ENCODE results near the gene ACOXL.
"Not testable (repeated sequence)": the region's sequence is repeated elsewhere in the genome, so short reads cannot be mapped to it uniquely, and the experiment has no call there.

Gene ACOXL

GRCh38 chr2:110948027-110948674, 215.8 kb downstream of the ACOXL start:
- no peak for TF ChIP-seq POLR2A (IDR thresholded peaks at IDR 0.05; ENCODE audit: low read depth, low read length)
- TF ChIP-seq TAF1 (IDR thresholded peaks at IDR 0.05; ENCODE audit: borderline replicate concordance, low read depth, low read length), result no peak
- no peak for TF ChIP-seq POLR2AphosphoS5 (IDR thresholded peaks at IDR 0.05; ENCODE audit: low read depth, low read length)
- FAIRE-seq, result no peak
- DNase-seq (ENCODE audit: insufficient read length), result no peak

GRCh38 chr2:110950281-110950680, 217.9 kb downstream of the ACOXL start:
- FAIRE-seq, result no peak
- TF ChIP-seq POLR2AphosphoS5 (IDR thresholded peaks at IDR 0.05; ENCODE audit: low read depth, low read length) (no peak), POLR2A (IDR thresholded peaks at IDR 0.05; ENCODE audit: low read depth, low read length) (no peak)
- no peak for DNase-seq (ENCODE audit: insufficient read length)

- FAIRE-seq (no peak), DNase-seq (ENCODE audit: insufficient read length) (no peak)
- TF ChIP-seq POLR2AphosphoS5 (IDR thresholded peaks at IDR 0.05; ENCODE audit: low read depth, low read length) (no peak), TAF1 (IDR thresholded peaks at IDR 0.05; ENCODE audit: borderline replicate concordance, low read depth, low read length) (no peak), POLR2A (IDR thresholded peaks at IDR 0.05; ENCODE audit: low read depth, low read length) (no peak)
Observed at GRCh38 chr2:110955045-110955444, 222.7 kb downstream of the ACOXL start.

- no peak for FAIRE-seq
- TF ChIP-seq TAF1 (IDR thresholded peaks at IDR 0.05; ENCODE audit: borderline replicate concordance, low read depth, low read length) (no peak), POLR2A (IDR thresholded peaks at IDR 0.05; ENCODE audit: low read depth, low read length) (no peak), POLR2AphosphoS5 (IDR thresholded peaks at IDR 0.05; ENCODE audit: low read depth, low read length) (no peak)
Observed at GRCh38 chr2:110955556-110955955, 223.2 kb downstream of the ACOXL start.

GRCh38 chr2:110957293-110957692, 224.9 kb downstream of the ACOXL start:
- no peak for TF ChIP-seq POLR2A (IDR thresholded peaks at IDR 0.05; ENCODE audit: low read depth, low read length)
- no peak for TF ChIP-seq POLR2AphosphoS5 (IDR thresholded peaks at IDR 0.05; ENCODE audit: low read depth, low read length)
- no peak for TF ChIP-seq TAF1 (IDR thresholded peaks at IDR 0.05; ENCODE audit: borderline replicate concordance, low read depth, low read length)
- FAIRE-seq, result no peak
- no peak for DNase-seq (ENCODE audit: insufficient read length)

More at GRCh38 chr2:110955556-110955955, 223.2 kb downstream of the ACOXL start:
- no peak for DNase-seq (ENCODE audit: insufficient read length)

GRCh38 chr2:110958346-110959119, 226.2 kb downstream of the ACOXL start:
- DNase-seq (ENCODE audit: insufficient read length), result no peak
- FAIRE-seq, result no peak
- TF ChIP-seq TAF1 (IDR thresholded peaks at IDR 0.05; ENCODE audit: borderline replicate concordance, low read depth, low read length), result no peak

GRCh38 chr2:110959198-110959597, 226.8 kb downstream of the ACOXL start:
- no peak for FAIRE-seq
- no peak for DNase-seq (ENCODE audit: insufficient read length)
- TF ChIP-seq POLR2AphosphoS5 (IDR thresholded peaks at IDR 0.05; ENCODE audit: low read depth, low read length) (no peak), TAF1 (IDR thresholded peaks at IDR 0.05; ENCODE audit: borderline replicate concordance, low read depth, low read length) (no peak), POLR2A (IDR thresholded peaks at IDR 0.05; ENCODE audit: low read depth, low read length) (no peak)

- no peak for FAIRE-seq
- no peak for DNase-seq (ENCODE audit: insufficient read length)
- TF ChIP-seq POLR2A (IDR thresholded peaks at IDR 0.05; ENCODE audit: low read depth, low read length), result no peak
- no peak for TF ChIP-seq TAF1 (IDR thresholded peaks at IDR 0.05; ENCODE audit: borderline replicate concordance, low read depth, low read length)
- no peak for TF ChIP-seq POLR2AphosphoS5 (IDR thresholded peaks at IDR 0.05; ENCODE audit: low read depth, low read length)
Observed at GRCh38 chr2:110960281-110960680, 227.9 kb downstream of the ACOXL start.

GRCh38 chr2:110960954-110961353, 228.6 kb downstream of the ACOXL start:
- DNase-seq (ENCODE audit: insufficient read length) (no peak), FAIRE-seq (no peak)
- no peak for TF ChIP-seq POLR2AphosphoS5 (IDR thresholded peaks at IDR 0.05; ENCODE audit: low read depth, low read length)
- no peak for TF ChIP-seq TAF1 (IDR thresholded peaks at IDR 0.05; ENCODE audit: borderline replicate concordance, low read depth, low read length)
- TF ChIP-seq POLR2A (IDR thresholded peaks at IDR 0.05; ENCODE audit: low read depth, low read length), result no peak

- not testable (repeated sequence) for DNase-seq (ENCODE audit: insufficient read length); FAIRE-seq
Observed at GRCh38 chr2:110961643-110962042, 229.3 kb downstream of the ACOXL start.

- no peak for FAIRE-seq
- DNase-seq (ENCODE audit: insufficient read length), result no peak
- no peak for TF ChIP-seq POLR2A (IDR thresholded peaks at IDR 0.05; ENCODE audit: low read depth, low read length)
Observed at GRCh38 chr2:110969696-110970095, 237.3 kb downstream of the ACOXL start.

GRCh38 chr2:110970201-110970600, 237.8 kb downstream of the ACOXL start:
- DNase-seq (ENCODE audit: insufficient read length), result no peak
- no peak for FAIRE-seq
- TF ChIP-seq POLR2A (IDR thresholded peaks at IDR 0.05; ENCODE audit: low read depth, low read length) (no peak), TAF1 (IDR thresholded peaks at IDR 0.05; ENCODE audit: borderline replicate concordance, low read depth, low read length) (no peak), POLR2AphosphoS5 (IDR thresholded peaks at IDR 0.05; ENCODE audit: low read depth, low read length) (no peak)
